ENCODE measurements around the gene RNASE2.

- TF ChIP-seq CTCF (conservative IDR thresholded peaks at IDR 0.05) (no peak), ZFX (IDR thresholded peaks at IDR 0.05) (no peak)
These were observed 45.9 kb downstream of the RNASE2 start for GRCh38 chr14:21001218-21001617.

All from C4-2B (cell line).